Stimulated activated CD8-positive, alpha-beta memory T cell treated with anti-CD3 and anti-CD28 coated beads, Interleukin-15, amount 100 ng/mL, for 4 hours (primary cell): ENCODE data around the gene PDE8B.
"Not testable (repeated sequence)": the region's sequence is repeated elsewhere in the genome, so short reads cannot be mapped to it uniquely, and the experiment has no call there.

ENCODE experiments used
- DNase-seq, 2 donors: peaks; one replicate each; pipeline ENCODE4 v3.0.0-alpha.2; 2020; ENCODE audit warnings: low read depth in 2 of 2

PDE8B gene

DNA sequence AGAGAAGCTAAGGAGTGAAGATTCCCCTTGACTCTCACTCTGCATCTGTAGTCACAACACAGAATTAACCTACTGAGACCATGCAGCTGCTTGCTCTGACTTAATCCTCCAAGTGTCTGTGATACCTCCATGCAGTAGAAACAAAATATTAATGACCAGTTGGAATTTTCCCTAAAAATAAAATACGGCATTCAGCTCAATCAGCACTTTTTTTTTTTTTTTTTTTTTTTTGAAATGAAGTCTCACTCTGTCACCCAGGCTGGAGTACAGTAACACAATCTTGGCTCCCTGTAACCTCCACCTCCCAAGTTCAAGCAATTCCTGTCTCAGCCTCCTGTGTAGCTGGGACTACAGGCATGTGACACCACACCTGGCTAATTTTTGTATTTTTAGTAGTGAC is 233.2 kb downstream of the PDE8B start:
- DNase-seq, result no peak

DNA sequence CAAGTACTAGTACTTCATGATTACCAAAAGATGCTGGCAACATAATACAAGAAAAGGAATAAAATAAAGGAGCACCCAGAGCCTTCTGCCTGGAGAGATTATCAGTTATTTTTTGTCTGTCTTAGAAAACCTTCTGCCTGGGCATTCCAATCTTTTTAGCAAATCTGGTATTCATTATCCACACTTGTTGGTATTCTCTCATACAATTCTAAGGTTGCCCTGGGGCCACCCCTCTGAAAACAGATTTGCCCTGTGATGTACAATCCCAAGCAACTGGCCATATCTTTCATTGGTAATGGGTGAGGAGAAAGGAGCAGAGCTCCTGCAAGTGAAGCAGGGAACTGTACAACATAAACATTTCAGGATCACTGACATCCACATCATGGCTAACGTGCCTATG is 233.9 kb downstream of the PDE8B start:
- DNase-seq, result no peak

DNA sequence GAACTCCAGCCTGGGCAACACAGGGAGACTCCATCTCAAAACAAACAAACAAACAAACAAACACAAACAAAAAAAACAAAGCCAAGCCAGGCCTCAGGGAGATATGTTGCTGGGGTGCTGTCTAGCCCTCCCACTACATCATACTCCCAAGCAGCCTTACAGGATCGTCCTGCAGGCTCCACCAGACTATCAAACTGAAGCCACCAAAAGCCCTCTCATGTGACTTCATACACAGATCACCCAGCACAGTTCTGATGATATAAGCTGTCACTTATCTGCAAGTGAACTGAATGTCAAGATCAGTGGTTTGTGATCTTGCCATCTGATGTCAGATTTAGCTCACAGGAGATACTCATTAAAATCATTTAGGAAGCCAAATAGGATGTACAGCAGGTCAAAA is 238.4 kb downstream of the PDE8B start:
- no peak for DNase-seq

DNA sequence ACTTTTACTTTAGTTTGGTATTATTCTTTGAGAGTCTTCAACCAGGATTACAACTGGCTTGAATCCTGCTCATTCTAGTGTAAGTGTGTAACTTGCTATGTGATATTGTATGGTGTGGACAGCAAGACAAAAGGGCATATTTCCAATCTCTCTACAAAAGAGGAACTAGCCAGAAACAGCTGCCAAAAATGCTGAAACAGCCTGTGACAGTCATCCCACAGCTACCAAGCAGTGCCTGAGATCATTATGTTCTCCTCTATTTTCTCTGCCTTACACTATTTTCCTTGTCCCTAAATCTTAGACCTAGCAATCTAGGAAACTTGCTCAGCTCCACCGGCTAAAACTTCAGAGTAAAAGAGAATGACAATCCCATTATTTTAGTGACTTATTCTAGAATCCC is 238.8 kb downstream of the PDE8B start:
- DNase-seq, result no peak

DNA sequence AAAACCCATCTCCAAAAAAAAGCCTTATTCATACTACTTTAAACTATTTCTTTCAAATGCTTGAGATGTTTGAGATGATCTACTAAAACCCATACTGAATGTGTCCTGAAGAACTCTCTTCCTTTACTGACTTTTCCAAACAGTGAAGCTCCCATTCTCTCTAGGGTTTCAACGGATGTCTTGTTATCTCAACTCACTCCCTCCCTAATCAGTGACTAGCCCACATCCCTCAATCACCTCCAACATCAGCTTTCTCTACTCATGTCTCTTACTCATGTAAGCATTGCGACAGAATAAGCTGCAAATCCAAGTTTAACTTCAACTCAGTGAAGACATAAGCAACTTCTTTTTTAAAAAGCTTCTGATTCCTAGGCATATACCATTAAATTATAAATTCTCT is 239.5 kb downstream of the PDE8B start:
- no peak for DNase-seq

DNA sequence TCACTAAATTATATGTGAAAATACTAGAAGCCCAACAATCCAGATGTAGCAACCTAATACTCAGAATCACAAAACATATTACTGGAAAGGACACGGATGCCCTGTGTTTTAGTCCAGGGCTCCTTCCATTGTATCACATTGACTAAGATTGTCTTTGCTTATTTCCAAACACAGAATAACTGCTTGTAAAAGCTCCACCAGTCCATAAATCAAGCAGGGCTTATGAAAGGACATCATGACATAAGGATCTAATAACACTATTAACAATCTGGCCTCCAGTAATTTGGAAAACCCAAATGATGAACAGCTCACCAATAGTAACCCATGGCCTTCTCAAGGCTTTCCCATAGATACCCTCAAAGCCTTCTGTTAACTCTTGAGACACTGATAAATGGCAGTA is 241.9 kb downstream of the PDE8B start:
- DNase-seq, result no peak

DNA sequence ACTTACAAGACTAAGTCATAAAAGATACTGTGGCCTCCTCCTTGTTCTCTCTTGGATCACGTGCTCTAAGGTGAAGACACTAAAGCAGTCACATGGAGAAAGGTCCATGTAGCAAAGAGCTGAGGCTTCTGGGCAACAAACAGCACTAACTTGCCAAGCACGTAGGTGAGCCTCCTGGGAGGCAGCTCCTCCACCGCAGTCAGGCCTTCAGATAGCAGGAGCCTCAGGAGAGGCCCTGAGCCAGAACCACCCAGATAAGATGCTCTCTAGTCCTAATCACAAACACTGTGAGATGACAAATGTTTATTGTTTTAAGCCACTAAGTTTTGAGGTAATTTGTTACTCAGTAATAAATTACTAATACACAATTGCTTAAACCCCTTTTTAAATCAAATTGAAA is 243.6 kb downstream of the PDE8B start:
- no peak for DNase-seq

DNA sequence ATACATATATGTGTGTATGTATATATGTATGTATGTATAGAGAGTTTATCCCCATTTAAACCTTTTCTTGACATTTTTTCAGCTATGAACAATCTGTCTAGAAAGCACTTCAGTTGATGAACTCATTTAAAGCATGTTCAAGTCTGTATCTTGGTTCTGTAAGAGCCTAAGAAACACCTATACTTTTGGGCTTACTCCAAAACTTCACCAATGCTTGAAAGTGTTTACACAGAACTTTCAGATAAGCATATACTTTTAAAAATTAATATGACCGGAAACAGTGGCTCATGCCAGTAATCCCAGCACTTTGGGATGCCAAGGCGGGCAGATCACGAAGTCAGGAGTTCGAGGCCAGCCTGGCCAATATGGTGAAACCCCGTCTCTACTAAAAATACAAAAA is 250.8 kb downstream of the PDE8B start:
- no peak for DNase-seq

DNA sequence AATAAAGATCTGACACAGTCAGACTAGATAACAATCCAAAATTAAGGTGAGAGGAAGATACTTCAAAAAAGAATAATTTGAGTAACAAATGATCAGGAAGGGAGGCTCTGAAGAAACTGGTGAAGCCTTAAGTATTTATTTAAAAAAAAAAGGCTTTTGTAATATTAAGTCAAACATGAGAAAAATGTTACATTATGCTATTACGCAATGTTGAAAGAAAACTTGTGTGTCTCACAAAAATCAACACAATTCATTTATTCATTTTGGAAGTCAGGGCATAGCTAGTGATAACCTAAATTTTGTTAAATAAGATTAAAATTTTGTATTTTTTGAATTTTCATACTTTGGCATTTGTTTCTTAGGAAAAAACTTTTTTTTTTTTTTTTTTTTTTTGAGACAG is 253.4 kb downstream of the PDE8B start:
- no peak for DNase-seq

DNA sequence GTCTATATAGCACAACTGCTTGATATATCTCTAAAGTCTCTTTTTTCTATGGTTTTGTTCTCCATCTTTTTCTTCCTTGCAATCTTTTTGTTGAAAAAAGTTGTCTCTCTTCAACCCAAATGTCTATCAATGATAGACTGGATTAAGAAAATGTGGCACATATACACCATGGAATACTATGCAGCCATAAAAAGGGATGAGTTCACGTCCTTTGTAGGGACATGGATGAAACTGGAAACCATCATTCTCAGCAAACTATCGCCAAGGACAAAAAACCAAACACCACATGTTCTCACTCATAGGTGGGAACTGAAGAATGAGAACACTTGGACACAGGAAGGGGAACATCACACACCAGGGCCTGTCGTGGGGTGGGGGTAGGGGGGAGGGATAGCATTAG is 258.4 kb downstream of the PDE8B start:
- not testable (repeated sequence) for DNase-seq

DNA sequence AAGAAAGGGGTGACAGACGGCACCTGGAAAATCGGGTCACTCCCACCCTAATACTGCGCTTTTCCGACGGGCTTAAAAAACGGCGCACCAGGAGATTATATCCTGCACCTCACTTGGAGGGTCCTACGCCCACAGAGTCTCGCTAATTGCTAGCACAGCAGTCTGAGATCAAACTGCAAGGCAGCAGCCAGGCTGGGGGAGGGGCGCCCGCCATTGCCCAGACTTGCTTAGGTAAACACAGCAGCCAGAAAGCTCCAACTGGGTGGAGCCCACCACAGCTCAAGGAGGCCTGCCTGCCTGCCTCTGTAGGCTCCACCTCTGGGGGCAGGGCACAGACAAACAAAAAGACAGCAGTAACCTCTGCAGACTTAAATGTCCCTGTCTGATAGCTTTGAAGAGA is 264.6 kb downstream of the PDE8B start:
- DNase-seq, result not testable (repeated sequence)
